ENCODE results near the gene FAM131C. TPM values are rescaled to one million over a fixed set of nuclear protein-coding genes. Genes with fewer than 3 reads are reported as not detected.
A peak's percentile ranks its signal among the peaks of the same experiment; 100 is the strongest.

FAM131C gene, protein sequence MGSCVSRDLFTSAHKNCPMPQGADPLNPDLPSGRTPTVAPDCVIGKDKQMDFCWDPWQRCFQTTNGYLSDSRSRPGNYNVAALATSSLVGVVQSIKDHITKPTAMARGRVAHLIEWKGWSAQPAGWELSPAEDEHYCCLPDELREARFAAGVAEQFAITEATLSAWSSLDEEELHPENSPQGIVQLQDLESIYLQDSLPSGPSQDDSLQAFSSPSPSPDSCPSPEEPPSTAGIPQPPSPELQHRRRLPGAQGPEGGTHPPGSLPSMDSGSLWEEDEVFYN
- not detected for polyA plus RNA-seq (2012; ENCODE audit: low read depth, missing spikeins)

- TF ChIP-seq SPI1 (IDR thresholded peaks at IDR 0.05; ENCODE audit: low read depth, low read length) (no peak), POLR2AphosphoS5 (IDR thresholded peaks at IDR 0.05; ENCODE audit: low read depth, low read length) (no peak), POLR2A (IDR thresholded peaks at IDR 0.05; ENCODE audit: low read depth, low read length) (no peak), TAF1 (IDR thresholded peaks at IDR 0.05; ENCODE audit: low read depth, low read length) (no peak), POU2F2 (IDR thresholded peaks at IDR 0.05; ENCODE audit: low read depth, low read length) (no peak), PAX5 (IDR thresholded peaks at IDR 0.05; ENCODE audit: insufficient read depth, low read length, severe bottlenecking) (no peak)
- DNase-seq (ENCODE audit: insufficient read length, low spot score) (peak; percentile 84), FAIRE-seq (no peak)
Observed at GRCh38 chr1:16073490-16074119, at the start of gene FAM131C. Gene FAM131C (minus strand): TSS chr1:16073651. CDS start chr1:16073442, 209 bp downstream.

DNA sequence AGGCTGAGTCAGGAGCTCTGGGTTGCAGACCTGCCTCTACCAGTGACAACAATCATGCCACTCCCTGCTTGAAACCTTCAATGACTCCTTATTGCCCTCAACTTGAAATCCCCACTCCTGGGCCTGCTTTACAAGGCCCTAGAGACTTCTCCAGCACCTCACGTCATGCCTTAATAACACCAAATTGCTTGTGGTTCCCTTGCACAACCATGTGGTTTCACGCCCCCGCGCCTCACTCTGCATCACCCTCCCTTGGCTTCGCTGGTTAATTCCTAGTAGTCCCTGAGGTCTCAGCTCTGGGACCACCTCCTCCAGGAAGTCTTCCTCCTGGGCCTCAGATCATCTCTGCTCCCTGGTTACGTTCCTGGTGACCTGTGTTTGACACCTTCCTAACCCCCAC is 49.5 kb upstream of the FAM131C start:
- FAIRE-seq: peak; percentile 74
- TF ChIP-seq POLR2A (IDR thresholded peaks at IDR 0.05; ENCODE audit: low read depth, low read length): no peak
- 0 out of 2 replicates have a peak, but pooled peaks have one; percentile 30 for TF ChIP-seq POU2F2 (IDR thresholded peaks at IDR 0.05; ENCODE audit: low read depth, low read length)
- DNase-seq (ENCODE audit: insufficient read length, low spot score): peak; percentile 66

GRCh38 chr1:16122350-16122881 is 49.0 kb upstream of the FAM131C start:
- no peak for TF ChIP-seq SPI1 (IDR thresholded peaks at IDR 0.05; ENCODE audit: low read depth, low read length)
- no peak for TF ChIP-seq TAF1 (IDR thresholded peaks at IDR 0.05; ENCODE audit: low read depth, low read length)
- TF ChIP-seq POLR2A (IDR thresholded peaks at IDR 0.05; ENCODE audit: low read depth, low read length): no peak
- TF ChIP-seq POU2F2 (IDR thresholded peaks at IDR 0.05; ENCODE audit: low read depth, low read length): no peak
- no peak for TF ChIP-seq POLR2AphosphoS5 (IDR thresholded peaks at IDR 0.05; ENCODE audit: low read depth, low read length)
- TF ChIP-seq PAX5 (IDR thresholded peaks at IDR 0.05; ENCODE audit: insufficient read depth, low read length, severe bottlenecking): no peak
- no peak for DNase-seq (ENCODE audit: insufficient read length, low spot score)
- no peak for FAIRE-seq

GRCh38 chr1:16120940-16121410 is 47.5 kb upstream of the FAM131C start:
- no peak for DNase-seq (ENCODE audit: insufficient read length, low spot score)
- TF ChIP-seq SPI1 (IDR thresholded peaks at IDR 0.05; ENCODE audit: low read depth, low read length): no peak
- no peak for TF ChIP-seq POLR2A (IDR thresholded peaks at IDR 0.05; ENCODE audit: low read depth, low read length)
- TF ChIP-seq POLR2AphosphoS5 (IDR thresholded peaks at IDR 0.05; ENCODE audit: low read depth, low read length): no peak
- TF ChIP-seq PAX5 (IDR thresholded peaks at IDR 0.05; ENCODE audit: insufficient read depth, low read length, severe bottlenecking): no peak
- TF ChIP-seq POU2F2 (IDR thresholded peaks at IDR 0.05; ENCODE audit: low read depth, low read length): no peak
- TF ChIP-seq TAF1 (IDR thresholded peaks at IDR 0.05; ENCODE audit: low read depth, low read length): no peak
- FAIRE-seq: no peak

DNA sequence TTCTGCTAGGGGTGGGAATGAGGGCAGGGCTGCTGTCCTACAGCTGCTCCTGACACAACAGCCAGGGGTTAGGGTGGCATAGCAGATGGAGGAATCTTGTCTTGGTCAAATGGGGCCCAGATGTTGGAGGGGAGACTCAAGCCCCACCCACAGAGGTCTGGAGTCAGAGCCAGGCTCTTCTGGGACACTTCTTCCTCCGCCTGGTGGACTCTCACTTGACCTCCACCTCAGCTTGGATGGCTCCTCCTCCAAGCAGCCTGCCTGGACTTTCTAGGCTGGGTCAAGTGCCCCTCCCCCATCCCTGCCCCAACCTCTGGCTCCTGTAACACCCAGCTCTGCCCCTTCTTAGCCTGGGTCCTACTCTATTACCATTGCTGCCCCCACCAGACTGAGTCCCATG is 47.0 kb upstream of the FAM131C start:
- FAIRE-seq (no peak), DNase-seq (ENCODE audit: insufficient read length, low spot score) (no peak)
- TF ChIP-seq SPI1 (IDR thresholded peaks at IDR 0.05; ENCODE audit: low read depth, low read length) (no peak), TAF1 (IDR thresholded peaks at IDR 0.05; ENCODE audit: low read depth, low read length) (no peak), POU2F2 (IDR thresholded peaks at IDR 0.05; ENCODE audit: low read depth, low read length) (no peak), PAX5 (IDR thresholded peaks at IDR 0.05; ENCODE audit: insufficient read depth, low read length, severe bottlenecking) (no peak), POLR2AphosphoS5 (IDR thresholded peaks at IDR 0.05; ENCODE audit: low read depth, low read length) (no peak), POLR2A (IDR thresholded peaks at IDR 0.05; ENCODE audit: low read depth, low read length) (no peak)

GRCh38 chr1:16119926-16120325 is 46.5 kb upstream of the FAM131C start:
- DNase-seq (ENCODE audit: insufficient read length, low spot score) (no peak), FAIRE-seq (no peak)
- TF ChIP-seq POLR2AphosphoS5 (IDR thresholded peaks at IDR 0.05; ENCODE audit: low read depth, low read length) (no peak), POLR2A (IDR thresholded peaks at IDR 0.05; ENCODE audit: low read depth, low read length) (no peak), TAF1 (IDR thresholded peaks at IDR 0.05; ENCODE audit: low read depth, low read length) (no peak), SPI1 (IDR thresholded peaks at IDR 0.05; ENCODE audit: low read depth, low read length) (no peak), POU2F2 (IDR thresholded peaks at IDR 0.05; ENCODE audit: low read depth, low read length) (no peak), PAX5 (IDR thresholded peaks at IDR 0.05; ENCODE audit: insufficient read depth, low read length, severe bottlenecking) (no peak)

GRCh38 chr1:16119504-16119903 is 46.1 kb upstream of the FAM131C start:
- TF ChIP-seq POU2F2 (IDR thresholded peaks at IDR 0.05; ENCODE audit: low read depth, low read length): no peak
- TF ChIP-seq POLR2AphosphoS5 (IDR thresholded peaks at IDR 0.05; ENCODE audit: low read depth, low read length): no peak
- no peak for TF ChIP-seq SPI1 (IDR thresholded peaks at IDR 0.05; ENCODE audit: low read depth, low read length)
- no peak for TF ChIP-seq PAX5 (IDR thresholded peaks at IDR 0.05; ENCODE audit: insufficient read depth, low read length, severe bottlenecking)
- TF ChIP-seq TAF1 (IDR thresholded peaks at IDR 0.05; ENCODE audit: low read depth, low read length): no peak
- no peak for TF ChIP-seq POLR2A (IDR thresholded peaks at IDR 0.05; ENCODE audit: low read depth, low read length)
- DNase-seq (ENCODE audit: insufficient read length, low spot score) (no peak), FAIRE-seq (no peak)

DNA sequence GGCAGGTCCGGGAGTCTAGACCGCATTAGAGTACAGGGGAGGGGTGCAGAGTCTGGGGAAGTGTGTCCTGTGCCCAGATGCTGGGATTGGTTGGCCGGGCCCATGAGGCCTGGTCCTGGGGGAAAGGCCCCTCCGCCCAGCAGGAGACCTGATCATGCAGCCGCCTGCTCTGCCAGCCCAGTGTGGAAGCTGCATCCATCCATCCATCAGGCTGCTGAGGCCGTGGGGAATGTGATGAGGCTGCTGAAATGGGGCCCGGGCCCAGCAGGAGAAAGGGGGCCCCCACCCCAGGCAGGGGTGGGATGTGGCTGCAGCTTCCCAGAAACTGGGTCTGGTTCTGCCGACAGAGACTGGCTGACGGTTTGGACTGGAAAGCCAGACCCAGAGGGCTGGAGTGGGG is 45.3 kb upstream of the FAM131C start:
- FAIRE-seq: no peak
- TF ChIP-seq POLR2A (IDR thresholded peaks at IDR 0.05; ENCODE audit: low read depth, low read length): no peak
- no peak for TF ChIP-seq POU2F2 (IDR thresholded peaks at IDR 0.05; ENCODE audit: low read depth, low read length)
- TF ChIP-seq SPI1 (IDR thresholded peaks at IDR 0.05; ENCODE audit: low read depth, low read length): no peak
- TF ChIP-seq PAX5 (IDR thresholded peaks at IDR 0.05; ENCODE audit: insufficient read depth, low read length, severe bottlenecking): no peak
- no peak for TF ChIP-seq POLR2AphosphoS5 (IDR thresholded peaks at IDR 0.05; ENCODE audit: low read depth, low read length)
- TF ChIP-seq TAF1 (IDR thresholded peaks at IDR 0.05; ENCODE audit: low read depth, low read length): no peak

GRCh38 chr1:16117936-16118335 is 44.5 kb upstream of the FAM131C start:
- FAIRE-seq: no peak
- TF ChIP-seq POLR2AphosphoS5 (IDR thresholded peaks at IDR 0.05; ENCODE audit: low read depth, low read length): no peak
- TF ChIP-seq POU2F2 (IDR thresholded peaks at IDR 0.05; ENCODE audit: low read depth, low read length): no peak
- no peak for TF ChIP-seq POLR2A (IDR thresholded peaks at IDR 0.05; ENCODE audit: low read depth, low read length)
- no peak for DNase-seq (ENCODE audit: insufficient read length, low spot score)

More for the DNA sequence above, 45.3 kb upstream of the FAM131C start:
- no peak for DNase-seq (ENCODE audit: insufficient read length, low spot score)

Measured in GM12891 (cell line).